ENCODE measurements around the gene PID1. TPM values are rescaled to one million over a fixed set of nuclear protein-coding genes. Genes with fewer than 3 reads are reported as not detected.

The PID1 gene
- polyA plus RNA-seq, 3 donors = 61.8 to 117 (median 62.3) TPM

GRCh38 chr2:229022071-229022470 is 249.0 kb downstream of the PID1 start:
- peaks cover 23 to 70% of the 10 kb centered on the region in 2 donors for H3K9me3 ChIP-seq (replicated peaks in 1 of 2; ENCODE audit: control insufficient read depth in 1 of 2, insufficient read depth in 1 of 2, low read length in 2 of 2)
- H3K4me3 Mint-ChIP-seq = no peak overlapping the region
- no peaks in the 10 kb centered on the region for H3K4me1 Mint-ChIP-seq
- no peaks in the 10 kb centered on the region for H3K79me2 ChIP-seq (ENCODE audit: insufficient read depth, low read length)
- 100% methylated on average over 1 of the region's 5 CpGs for WGBS (ENCODE audit: insufficient coverage)
- intact Hi-C loops (cut with micrococcal nuclease) = no loop called here
- no peak overlapping the region for H2AFZ ChIP-seq (ENCODE audit: insufficient read depth, low read depth, low read length, poor library complexity, severe bottlenecking)
- H4K20me1 ChIP-seq (ENCODE audit: insufficient read depth, low read length) = no peaks in the 10 kb centered on the region
- no peak overlapping the region for H3K9ac ChIP-seq (ENCODE audit: insufficient read depth, low read length, poor library complexity, severe bottlenecking)
- TF ChIP-seq CTCF (IDR thresholded peaks at IDR 0.05) = no peak
- peaks cover 5 to 12% of the 10 kb centered on the region in 2 donors for H3K36me3 Mint-ChIP-seq
- no peak overlapping the region for H3K27ac Mint-ChIP-seq
- no peak overlapping the region for H3K4me3 ChIP-seq (replicated peaks in 1 of 3; ENCODE audit: low read depth in 2 of 3, low read length in 3 of 3)
- peaks cover 0 to 12% of the 10 kb centered on the region in 2 donors for H3K36me3 ChIP-seq (replicated peaks in 1 of 2; ENCODE audit: control insufficient read depth in 1 of 2, insufficient read depth in 2 of 2, low read length in 2 of 2)
- H3K9me3 Mint-ChIP-seq = peaks cover 5 to 38% (median 17%) of the 10 kb centered on the region in 7 donors
- no peaks in the 10 kb centered on the region for H3K4me1 ChIP-seq (ENCODE audit: control insufficient read depth in 1 of 2, insufficient read depth in 2 of 2, low read length in 2 of 2)
- no peak overlapping the region for H3K27ac ChIP-seq (ENCODE audit: low read depth in 1 of 2, low read length in 2 of 2)
- H3K27me3 Mint-ChIP-seq (ENCODE audit: low read depth in 3 of 3) = no peaks in the 10 kb centered on the region
- DNase-seq = no peak
- H3K27me3 ChIP-seq (ENCODE audit: control insufficient read depth in 2 of 2, insufficient read depth in 2 of 2, low read length in 2 of 2) = no peaks in the 10 kb centered on the region
- no peak overlapping the region for H3K4me2 ChIP-seq (replicated peaks; ENCODE audit: extremely low read depth, low read length, poor library complexity, severe bottlenecking)

GRCh38 chr2:229009816-229010215 is 261.3 kb downstream of the PID1 start:
- H3K4me3 ChIP-seq (replicated peaks in 1 of 3; ENCODE audit: low read depth in 2 of 3, low read length in 3 of 3) = no peak overlapping the region
- no peak overlapping the region for H3K9ac ChIP-seq (ENCODE audit: insufficient read depth, low read length, poor library complexity, severe bottlenecking)
- peaks cover 2 to 13% (median 4%) of the 10 kb centered on the region in 7 donors for H3K9me3 Mint-ChIP-seq
- no peaks in the 10 kb centered on the region for H3K36me3 Mint-ChIP-seq
- H4K20me1 ChIP-seq (ENCODE audit: insufficient read depth, low read length) = no peaks in the 10 kb centered on the region
- H3K27me3 ChIP-seq (ENCODE audit: control insufficient read depth in 2 of 2, insufficient read depth in 2 of 2, low read length in 2 of 2) = no peaks in the 10 kb centered on the region
- TF ChIP-seq CTCF (IDR thresholded peaks at IDR 0.05) = no peak
- no peak overlapping the region for H3K27ac ChIP-seq (ENCODE audit: low read depth in 1 of 2, low read length in 2 of 2)
- H3K4me3 Mint-ChIP-seq = no peak overlapping the region
- no peaks in the 10 kb centered on the region for H3K4me1 ChIP-seq (ENCODE audit: control insufficient read depth in 1 of 2, insufficient read depth in 2 of 2, low read length in 2 of 2)
- intact Hi-C loops (cut with micrococcal nuclease) = no loop called here
- H3K79me2 ChIP-seq (ENCODE audit: insufficient read depth, low read length) = no peaks in the 10 kb centered on the region
- no peak overlapping the region for H3K4me2 ChIP-seq (replicated peaks; ENCODE audit: extremely low read depth, low read length, poor library complexity, severe bottlenecking)
- peaks cover 0 to 1% (median 0%) of the 10 kb centered on the region in 3 donors for H3K27me3 Mint-ChIP-seq (ENCODE audit: low read depth in 3 of 3)
- H3K27ac Mint-ChIP-seq = no peak overlapping the region
- WGBS (ENCODE audit: insufficient coverage) = no CpG with 5 or more reads among the region's 1 CpG
- no peaks in the 10 kb centered on the region for H3K36me3 ChIP-seq (replicated peaks in 1 of 2; ENCODE audit: control insufficient read depth in 1 of 2, insufficient read depth in 2 of 2, low read length in 2 of 2)
- no peak overlapping the region for H2AFZ ChIP-seq (ENCODE audit: insufficient read depth, low read depth, low read length, poor library complexity, severe bottlenecking)
- no peaks in the 10 kb centered on the region for H3K4me1 Mint-ChIP-seq
- no peak for DNase-seq
- peaks cover 20 to 35% of the 10 kb centered on the region in 2 donors for H3K9me3 ChIP-seq (replicated peaks in 1 of 2; ENCODE audit: control insufficient read depth in 1 of 2, insufficient read depth in 1 of 2, low read length in 2 of 2)
